HEK293 (cell line): Measurements from ENCODE around the gene TCF7L2.

Source experiments
- CTCF ChIA-PET: fragments of 350-600 bp; formaldehyde crosslinking; extraction: SDS; loops from one replicate; lab custom pipeline; 2021; ENCODE audit warnings: antibody characterized with exemption; lab: Yijun Ruan, JAX
- POLR2A ChIA-PET: fragments of 300-600 bp; formaldehyde crosslinking; extraction: SDS; loops from one replicate; lab custom pipeline; 2020; ENCODE audit warnings: antibody characterized with exemption, inconsistent platforms; lab: Yijun Ruan, JAX
- H3K27ac ChIP-seq: fragments of 200-500 bp; sonication (Bioruptor generic); 2 replicates; pipeline ENCODE4 v1.5.1; 2014; ENCODE audit warnings: low read depth, low read length, control low read depth, inconsistent platforms; ENCODE audit errors: extremely low read depth
- H3K36me3 ChIP-seq, 2 experiments: fragments of 200-500 bp in 1 of 2; sonication (Bioruptor generic) in 1 of 2; 1 replicate in 1 of 2; 2 replicates in 1 of 2; pipeline ENCODE4 v1.5.1; 2014 to 2017; ENCODE audit warnings: inconsistent platforms in 2 of 2, low read length in 2 of 2; ENCODE audit not compliant: control insufficient read depth in 2 of 2, insufficient read depth in 1 of 2
- H3K4me1 ChIP-seq: fragments of 200-500 bp; sonication (Bioruptor generic); 2 replicates; pipeline ENCODE4 v1.5.1; 2014; ENCODE audit warnings: mild to moderate bottlenecking, low read length, inconsistent platforms; ENCODE audit not compliant: control insufficient read depth, insufficient read depth
- H3K4me3 ChIP-seq: 2 replicates; pipeline ENCODE4 v1.5.1; 2011; ENCODE audit warnings: low read depth, mild to moderate bottlenecking, control low read depth, low read length, moderate library complexity
- H3K9me3 ChIP-seq: fragments of 200-500 bp; sonication (Bioruptor generic); 2 replicates; pipeline ENCODE4 v1.5.1; 2014; ENCODE audit warnings: low read depth, low read length, inconsistent platforms; ENCODE audit not compliant: control insufficient read depth, insufficient read depth
- BCL11A ChIP-seq: fragments of 450-650 bp; formaldehyde crosslinking; IDR thresholded peaks from 2 replicates; pipeline ENCODE4 v1.5.1; 2016; ENCODE audit warnings: low read depth, missing biosample characterization, missing genetic modification characterization
- EGR2 ChIP-seq: fragments of 450-650 bp; formaldehyde crosslinking; IDR thresholded peaks from 2 replicates; pipeline ENCODE4 v1.5.1; 2016; ENCODE audit warnings: low read depth, missing biosample characterization, missing genetic modification characterization
- KLF16 ChIP-seq: fragments of 450-650 bp; formaldehyde crosslinking; IDR thresholded peaks from 2 replicates; pipeline ENCODE4 v1.5.1; 2017; ENCODE audit warnings: missing biosample characterization, missing genetic modification characterization
- OSR2 ChIP-seq: fragments of 450-650 bp; formaldehyde crosslinking; IDR thresholded peaks from 2 replicates; pipeline ENCODE4 v1.5.1; 2016; ENCODE audit warnings: missing biosample characterization, missing genetic modification characterization
- SCRT2 ChIP-seq: fragments of 450-650 bp; formaldehyde crosslinking; IDR thresholded peaks from 2 replicates; pipeline ENCODE4 v1.5.1; 2016; ENCODE audit warnings: missing biosample characterization, missing genetic modification characterization
- SP3 ChIP-seq: fragments of 450-650 bp; formaldehyde crosslinking; IDR thresholded peaks from 2 replicates; pipeline ENCODE4 v1.5.1; 2016; ENCODE audit warnings: missing biosample characterization, missing genetic modification characterization
- SP7 ChIP-seq: fragments of 450-650 bp; formaldehyde crosslinking; IDR thresholded peaks from 2 replicates; pipeline ENCODE4 v1.5.1; 2016; ENCODE audit warnings: missing biosample characterization, missing genetic modification characterization
- ZFP3 ChIP-seq: fragments of 450-650 bp; formaldehyde crosslinking; IDR thresholded peaks from 2 replicates; pipeline ENCODE4 v1.5.1; 2016; ENCODE audit warnings: low read depth, missing biosample characterization, missing genetic modification characterization
- ZNF114 ChIP-seq: fragments of 450-650 bp; formaldehyde crosslinking; IDR thresholded peaks from 2 replicates; pipeline ENCODE4 v1.5.0; 2017; ENCODE audit warnings: missing biosample characterization, missing genetic modification characterization
- ZNF184 ChIP-seq: fragments of 450-650 bp; IDR thresholded peaks from 2 replicates; pipeline ENCODE4 v1.5.1; 2018; ENCODE audit warnings: missing biosample characterization, mild to moderate bottlenecking, missing genetic modification characterization
- ZNF202 ChIP-seq: fragments of 450-650 bp; formaldehyde crosslinking; IDR thresholded peaks from 2 replicates; pipeline ENCODE4 v1.5.1; 2016; ENCODE audit warnings: missing biosample characterization, missing genetic modification characterization, borderline replicate concordance
- ZNF223 ChIP-seq: fragments of 450-650 bp; formaldehyde crosslinking; IDR thresholded peaks from 2 replicates; pipeline ENCODE4 v1.5.1; 2016; ENCODE audit warnings: missing biosample characterization, missing genetic modification characterization
- ZNF292 ChIP-seq: fragments of 450-650 bp; formaldehyde crosslinking; IDR thresholded peaks from 2 replicates; pipeline ENCODE4 v1.5.1; 2016; ENCODE audit warnings: low read depth, missing biosample characterization, missing genetic modification characterization, borderline replicate concordance
- ZNF473 ChIP-seq: fragments of 450-650 bp; formaldehyde crosslinking; IDR thresholded peaks from 2 replicates; pipeline ENCODE4 v1.5.1; 2017; ENCODE audit warnings: missing biosample characterization, missing genetic modification characterization
- ZNF621 ChIP-seq: fragments of 450-650 bp; formaldehyde crosslinking; IDR thresholded peaks from 2 replicates; pipeline ENCODE4 v1.5.1; 2017; ENCODE audit warnings: missing biosample characterization, missing genetic modification characterization
- ZNF660 ChIP-seq: fragments of 450-650 bp; IDR thresholded peaks from 2 replicates; pipeline ENCODE4 v1.5.1; 2018; ENCODE audit warnings: missing biosample characterization, mild to moderate bottlenecking, missing genetic modification characterization
- ZNF670 ChIP-seq: fragments of 450-650 bp; formaldehyde crosslinking; IDR thresholded peaks from 2 replicates; pipeline ENCODE4 v1.5.1; 2016; ENCODE audit warnings: missing biosample characterization, missing genetic modification characterization, low read depth
- ZNF768 ChIP-seq: fragments of 450-650 bp; formaldehyde crosslinking; IDR thresholded peaks from 2 replicates; pipeline ENCODE4 v1.5.1; 2018; ENCODE audit warnings: missing biosample characterization, mild to moderate bottlenecking, missing genetic modification characterization
- ZSCAN23 ChIP-seq: fragments of 450-650 bp; formaldehyde crosslinking; IDR thresholded peaks from 2 replicates; pipeline ENCODE4 v1.5.1; 2016; ENCODE audit warnings: missing biosample characterization, missing genetic modification characterization
- TF ChIP-seq, protein P1 (sequence below): fragments of 450-650 bp; formaldehyde crosslinking; IDR thresholded peaks from 2 replicates; pipeline ENCODE4 v1.5.1; 2016; ENCODE audit warnings: missing biosample characterization, missing genetic modification characterization

The TCF7L2 gene

DNA sequence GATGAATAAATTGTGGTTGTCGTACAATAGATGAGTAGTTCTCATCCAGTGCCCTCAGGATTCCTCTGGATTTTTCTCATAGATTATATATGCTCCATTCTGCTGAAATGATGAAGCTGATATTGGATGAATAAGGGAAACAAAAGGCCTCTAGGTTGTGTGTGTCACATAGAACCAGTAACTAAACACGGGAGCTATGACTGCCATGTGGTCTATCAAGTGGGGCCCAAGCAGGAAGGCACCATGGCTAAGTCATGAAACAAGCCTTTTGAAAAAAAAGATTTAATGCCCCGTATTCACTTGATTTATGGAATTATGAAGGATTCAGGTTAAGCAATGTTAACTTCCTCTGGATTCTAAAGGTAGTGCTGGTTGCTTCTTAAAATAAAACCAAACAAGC, 225.1 kb downstream of the TCF7L2 start:
- no peak overlapping the region for H3K4me3 ChIP-seq
- CTCF ChIA-PET, result interaction anchor here (2.3 kb wide), 1 partner anchor 210 kb away, joined by 6 read pairs; no protein-coding TSS in a partner anchor

DNA sequence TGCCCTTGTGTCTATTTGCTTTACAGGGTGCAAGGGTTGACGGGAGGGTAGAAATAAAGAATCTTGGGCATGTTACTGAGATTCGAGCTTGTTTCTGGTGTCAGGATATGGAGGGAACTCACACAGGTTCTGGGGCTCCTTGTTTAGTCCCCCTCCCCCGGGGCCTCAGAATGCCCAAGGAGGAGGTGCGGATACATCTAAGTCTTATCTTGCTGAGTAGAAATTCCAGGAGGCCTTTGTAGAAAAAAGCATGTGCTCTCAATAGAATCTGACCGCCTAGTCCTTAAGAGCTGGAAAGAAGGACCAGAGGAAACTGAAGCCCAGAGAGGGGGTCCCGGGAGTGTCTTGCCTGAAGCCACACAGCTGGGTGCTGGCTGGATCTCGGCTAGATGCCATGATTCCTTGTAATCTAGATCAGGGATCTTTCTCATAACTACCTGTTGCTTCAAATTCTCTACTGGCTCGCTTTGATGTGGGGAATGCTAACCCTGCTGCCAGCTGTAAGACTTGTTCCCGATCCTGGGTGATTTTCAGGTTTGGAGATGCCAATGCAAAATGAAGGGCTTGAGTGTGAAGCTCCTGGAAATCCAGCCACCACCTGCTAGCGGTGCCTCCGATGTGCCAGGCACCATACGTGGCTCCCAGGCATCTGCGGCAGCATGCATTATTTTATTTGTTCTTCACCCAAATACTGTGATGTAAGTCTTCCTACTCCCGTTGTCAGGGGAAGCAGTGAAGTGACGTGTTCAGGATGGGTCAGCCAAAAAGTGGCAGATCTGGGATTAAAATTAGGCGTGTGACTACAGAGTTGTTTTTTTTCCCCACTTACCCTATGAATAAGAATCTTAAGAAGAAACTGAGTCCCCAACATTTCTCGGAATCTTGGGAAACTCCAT, 226.0 kb downstream of the TCF7L2 start:
- no peak overlapping the region for H3K4me3 ChIP-seq
- no peak for TF ChIP-seq BCL11A (tag by site-specific recombination)
- TF ChIP-seq, protein P1, sequence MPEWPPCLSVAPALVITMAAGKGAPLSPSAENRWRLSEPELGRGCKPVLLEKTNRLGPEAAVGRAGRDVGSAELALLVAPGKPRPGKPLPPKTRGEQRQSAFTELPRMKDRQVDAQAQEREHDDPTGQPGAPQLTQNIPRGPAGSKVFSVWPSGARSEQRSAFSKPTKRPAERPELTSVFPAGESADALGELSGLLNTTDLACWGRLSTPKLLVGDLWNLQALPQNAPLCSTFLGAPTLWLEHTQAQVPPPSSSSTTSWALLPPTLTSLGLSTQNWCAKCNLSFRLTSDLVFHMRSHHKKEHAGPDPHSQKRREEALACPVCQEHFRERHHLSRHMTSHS (tag by site-specific recombination), result no peak
- peak; percentile 88 for TF ChIP-seq SCRT2 (tag by site-specific recombination)
- TF ChIP-seq, all 188 proteins: peak for 1
- H3K4me1 ChIP-seq, result no peaks in the 10 kb centered on the region
- no peak overlapping the region for H3K27ac ChIP-seq
- no peaks in the 10 kb centered on the region for H3K9me3 ChIP-seq
- POLR2A ChIA-PET, result no interaction called here
- H3K36me3 ChIP-seq, result no peaks in the 10 kb centered on the region
- CTCF ChIA-PET, result interaction anchor here (2.3 kb wide), 1 partner anchor 209 kb away, joined by 6 read pairs; no protein-coding TSS in a partner anchor

More for the DNA sequence above, 225.1 kb downstream of the TCF7L2 start:
- no peaks in the 10 kb centered on the region for H3K4me1 ChIP-seq
- no peaks in the 10 kb centered on the region for H3K36me3 ChIP-seq
- POLR2A ChIA-PET, result no interaction called here
- H3K9me3 ChIP-seq, result no peaks in the 10 kb centered on the region
- TF ChIP-seq ZFP3 (tag by site-specific recombination) (no peak), ZNF473 (no peak)
- no peak overlapping the region for H3K27ac ChIP-seq

DNA sequence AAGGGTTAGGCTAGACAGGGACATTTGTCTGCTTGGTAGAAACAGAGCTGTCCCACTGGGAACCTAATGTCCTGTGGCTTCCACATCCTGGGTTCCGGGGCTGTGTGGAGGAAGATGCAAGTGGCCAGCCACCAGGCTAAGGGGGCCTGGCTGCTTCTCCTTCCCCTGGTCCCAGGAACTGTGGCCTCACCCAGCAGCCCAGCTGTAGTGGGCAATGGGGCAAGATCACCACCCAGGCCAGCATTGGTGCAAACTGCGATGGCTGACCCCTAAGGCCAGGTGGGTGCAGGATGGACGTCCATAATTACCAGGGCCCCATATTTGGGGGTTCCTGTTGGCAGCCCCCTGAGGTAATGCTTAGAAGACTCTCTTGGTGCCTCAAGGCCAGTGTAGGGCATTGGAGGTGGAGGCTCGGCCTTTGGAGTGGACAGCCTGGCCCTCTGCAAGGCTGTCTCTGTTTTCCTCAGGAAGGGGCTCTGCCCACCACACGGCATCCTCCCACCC, 226.7 kb downstream of the TCF7L2 start:
- H3K4me3 ChIP-seq, result no peak overlapping the region
- TF ChIP-seq EGR2 (tag by site-specific recombination), result no peak
- TF ChIP-seq SP3, result no peak
- TF ChIP-seq OSR2 (tag by site-specific recombination), result no peak
- TF ChIP-seq ZNF114 (tag by site-specific recombination), result no peak
- no peak for TF ChIP-seq ZNF621
- no peak for TF ChIP-seq ZNF660 (tag by site-specific recombination)
- TF ChIP-seq SP7 (tag by site-specific recombination), result no peak
- TF ChIP-seq ZSCAN23, result no peak
- TF ChIP-seq ZNF670 (tag by site-specific recombination), result no peak
- no peak for TF ChIP-seq ZNF223 (tag by site-specific recombination)
- TF ChIP-seq ZNF202 (tag by site-specific recombination), result no peak
- TF ChIP-seq KLF16 (tag by site-specific recombination), result no peak
- TF ChIP-seq ZNF184, result no peak
- TF ChIP-seq ZNF292 (tag by site-specific recombination), result no peak
- no peak for TF ChIP-seq ZNF768 (tag by site-specific recombination)
- ChIA-PET POLR2A (no interaction called here), CTCF (interaction anchor here (2.3 kb wide), 1 partner anchor 209 kb away, joined by 6 read pairs; no protein-coding TSS in a partner anchor)
- H3K9me3 ChIP-seq, result no peaks in the 10 kb centered on the region
- H3K27ac ChIP-seq, result no peak overlapping the region
- H3K4me1 ChIP-seq, result no peaks in the 10 kb centered on the region
- no peaks in the 10 kb centered on the region for H3K36me3 ChIP-seq
